ENCODE measurements around the gene EIF2A.

DNA sequence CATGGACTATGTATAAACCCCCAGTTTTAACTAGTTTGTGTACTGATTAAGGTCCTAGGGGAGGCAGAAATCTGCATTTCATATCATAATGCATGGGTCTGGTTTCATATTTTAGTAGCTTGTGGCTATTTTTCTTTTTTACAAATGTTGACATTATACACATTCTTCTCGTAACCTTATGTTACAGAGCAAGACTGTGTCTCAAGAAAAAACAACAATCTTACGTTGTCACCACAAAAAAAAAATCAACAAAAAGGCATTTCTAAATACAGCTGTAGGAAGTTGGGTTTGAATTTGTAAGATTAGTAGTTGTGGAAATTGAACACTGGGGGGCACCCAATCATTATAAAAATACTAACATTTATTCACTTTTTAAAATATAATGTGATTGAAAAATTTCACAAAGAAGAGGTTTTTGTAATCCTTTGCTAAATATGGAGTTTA lies 18.2 kb upstream of the EIF2A start:
- TF ChIP-seq, protein P1, sequence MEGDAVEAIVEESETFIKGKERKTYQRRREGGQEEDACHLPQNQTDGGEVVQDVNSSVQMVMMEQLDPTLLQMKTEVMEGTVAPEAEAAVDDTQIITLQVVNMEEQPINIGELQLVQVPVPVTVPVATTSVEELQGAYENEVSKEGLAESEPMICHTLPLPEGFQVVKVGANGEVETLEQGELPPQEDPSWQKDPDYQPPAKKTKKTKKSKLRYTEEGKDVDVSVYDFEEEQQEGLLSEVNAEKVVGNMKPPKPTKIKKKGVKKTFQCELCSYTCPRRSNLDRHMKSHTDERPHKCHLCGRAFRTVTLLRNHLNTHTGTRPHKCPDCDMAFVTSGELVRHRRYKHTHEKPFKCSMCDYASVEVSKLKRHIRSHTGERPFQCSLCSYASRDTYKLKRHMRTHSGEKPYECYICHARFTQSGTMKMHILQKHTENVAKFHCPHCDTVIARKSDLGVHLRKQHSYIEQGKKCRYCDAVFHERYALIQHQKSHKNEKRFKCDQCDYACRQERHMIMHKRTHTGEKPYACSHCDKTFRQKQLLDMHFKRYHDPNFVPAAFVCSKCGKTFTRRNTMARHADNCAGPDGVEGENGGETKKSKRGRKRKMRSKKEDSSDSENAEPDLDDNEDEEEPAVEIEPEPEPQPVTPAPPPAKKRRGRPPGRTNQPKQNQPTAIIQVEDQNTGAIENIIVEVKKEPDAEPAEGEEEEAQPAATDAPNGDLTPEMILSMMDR (IDR thresholded peaks at IDR 0.05; ENCODE audit: low read depth, low read length, poor library complexity, severe bottlenecking) = peak; percentile 40
- TF ChIP-seq EZH2phosphoT487 (IDR thresholded peaks at IDR 0.05; ENCODE audit: borderline replicate concordance, low read length) = no peak
